HG03175 (cell line): ENCODE data around the gene PSMD4.

ENCODE experiments used
- ATAC-seq: cut with Tn5 transposase; IDR thresholded peaks from one replicate; pipeline ENCODE4 v1.9.1; 2021; ENCODE audit warnings: mild to moderate bottlenecking, moderate library complexity; ENCODE audit not compliant: unreplicated experiment

The PSMD4 gene

DNA sequence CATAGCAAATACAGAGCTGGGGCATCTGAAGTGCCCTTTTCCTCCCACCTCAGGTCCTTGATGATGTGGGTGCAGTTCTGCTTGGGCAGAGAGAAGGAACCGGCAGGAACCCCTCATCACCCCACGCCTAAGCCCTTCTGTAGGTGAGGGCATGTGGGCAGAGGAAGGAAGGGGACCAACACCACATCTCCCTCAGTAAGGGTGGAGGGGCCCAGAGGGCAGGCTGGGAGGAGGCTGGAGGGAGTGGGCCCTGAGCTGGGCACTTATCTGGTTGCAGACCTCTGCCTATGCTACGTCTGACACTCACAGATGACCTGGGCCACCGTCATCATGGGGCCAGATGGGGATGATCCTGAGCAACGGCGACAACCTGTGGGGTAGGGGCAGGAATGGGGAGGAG is 38.6 kb downstream of the PSMD4 start:
- no peak for ATAC-seq

DNA sequence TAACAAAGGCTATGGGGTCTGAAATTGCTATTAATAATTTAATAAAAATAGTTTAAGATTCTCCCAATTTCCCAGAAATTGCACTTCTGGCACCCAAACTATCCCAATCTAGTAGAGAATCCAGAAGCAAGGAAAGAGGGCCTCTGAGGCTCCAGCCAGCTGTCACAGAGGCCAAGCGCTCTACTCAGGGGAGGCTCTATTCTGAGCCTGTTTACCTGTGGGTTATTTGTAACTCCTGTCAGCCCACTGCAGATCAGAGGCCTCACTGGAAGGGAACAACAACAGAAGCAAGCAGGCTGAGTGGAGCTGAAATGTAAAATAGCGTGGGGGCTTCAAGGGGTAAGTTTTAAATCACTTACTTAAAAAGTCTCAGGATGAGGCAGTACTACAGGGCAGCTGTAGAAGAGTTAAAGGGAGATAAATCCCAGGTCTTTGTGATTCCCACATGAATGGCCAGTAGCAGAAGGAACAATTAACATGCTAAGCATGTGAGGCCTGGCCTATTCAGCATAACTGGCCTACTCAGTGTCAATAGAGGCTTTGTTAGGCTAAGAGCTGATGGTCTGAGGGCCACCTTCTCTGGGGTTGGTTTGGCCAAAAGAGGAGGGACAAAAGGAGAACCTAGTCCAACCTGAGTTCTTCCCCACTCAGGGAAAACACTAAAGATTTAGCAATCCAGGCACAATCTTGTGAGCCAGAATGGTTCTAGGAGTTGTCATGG is 40.4 kb downstream of the PSMD4 start:
- ATAC-seq, result no peak

DNA sequence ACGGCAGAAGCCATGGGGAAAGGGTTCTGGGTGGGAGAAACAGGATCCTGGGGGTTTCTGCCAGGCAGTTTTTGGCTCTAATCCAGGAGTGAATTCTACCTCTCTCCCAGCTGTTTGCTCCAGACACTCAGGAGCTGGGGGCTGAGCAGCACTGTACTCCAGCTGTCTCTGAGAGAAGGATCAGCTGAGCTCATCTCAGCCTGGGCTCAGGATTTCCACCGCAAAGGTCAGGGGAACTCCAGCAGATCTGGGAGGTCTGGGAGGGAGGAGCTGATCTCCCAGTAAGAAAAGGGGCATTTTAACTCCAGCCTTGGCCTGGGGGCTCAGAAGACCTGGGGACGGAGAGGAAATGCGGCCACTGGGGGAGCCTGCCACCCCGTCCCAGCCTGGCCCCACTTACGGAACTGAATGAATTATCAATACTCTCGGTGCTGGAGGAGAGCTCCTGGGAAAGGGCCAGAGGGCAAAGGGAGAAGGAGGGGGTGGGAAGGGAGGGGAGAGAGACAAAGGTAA is 55.3 kb downstream of the PSMD4 start:
- ATAC-seq, result no peak

DNA sequence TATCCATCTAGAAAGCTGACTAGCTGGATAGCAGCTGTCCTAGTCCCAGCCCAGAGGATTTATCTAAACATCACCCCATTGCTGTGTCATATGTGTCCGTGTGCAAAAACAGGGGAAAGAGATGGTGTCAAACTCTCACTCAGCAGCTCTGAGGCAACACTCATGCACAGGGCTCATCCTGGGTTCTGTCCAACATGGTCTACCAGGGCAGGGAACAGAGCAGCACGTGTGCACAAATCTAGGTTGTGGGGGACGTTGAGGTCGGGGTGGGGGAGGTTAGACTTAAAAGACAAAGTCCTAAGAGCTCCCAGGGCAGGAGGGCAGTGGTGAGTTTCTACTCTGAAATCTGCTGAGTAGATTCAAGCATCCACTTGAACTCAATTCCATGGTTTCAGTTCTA is 56.5 kb downstream of the PSMD4 start:
- no peak for ATAC-seq

DNA sequence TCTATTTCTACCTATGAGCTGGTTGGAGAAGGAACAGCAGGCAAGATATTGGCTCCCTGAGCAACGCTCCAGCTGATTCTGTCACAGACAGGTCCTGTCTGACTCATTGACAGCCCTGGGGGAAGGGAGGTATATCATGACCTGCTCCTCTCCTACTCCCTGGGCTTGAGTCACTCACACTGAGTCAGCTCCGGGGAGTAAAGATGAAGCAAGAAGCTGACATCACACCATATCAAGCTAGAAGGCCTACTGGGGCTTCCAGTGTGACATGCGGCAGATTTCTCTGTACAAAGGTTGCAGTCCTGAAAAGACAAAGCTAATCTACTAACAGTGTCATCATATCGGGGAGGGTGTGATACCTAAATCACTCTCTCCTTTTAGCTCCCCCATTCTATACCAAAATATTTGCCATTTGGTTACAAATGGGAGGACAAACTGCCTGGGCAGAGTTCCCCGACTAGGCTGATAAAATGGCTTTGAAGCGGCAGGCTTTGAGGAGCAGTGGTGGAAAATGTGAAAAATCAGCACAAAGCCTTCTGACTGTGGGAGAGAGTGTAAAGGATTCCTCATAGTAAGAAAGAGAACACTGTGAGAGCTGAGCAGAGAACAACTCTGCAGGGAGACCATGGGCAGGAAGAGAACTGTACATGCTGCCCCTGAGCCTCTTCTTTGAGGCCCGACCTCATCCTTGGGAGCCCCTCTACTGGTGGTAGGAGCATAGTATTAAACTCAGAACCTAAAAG is 57.2 kb downstream of the PSMD4 start:
- ATAC-seq, result no peak

DNA sequence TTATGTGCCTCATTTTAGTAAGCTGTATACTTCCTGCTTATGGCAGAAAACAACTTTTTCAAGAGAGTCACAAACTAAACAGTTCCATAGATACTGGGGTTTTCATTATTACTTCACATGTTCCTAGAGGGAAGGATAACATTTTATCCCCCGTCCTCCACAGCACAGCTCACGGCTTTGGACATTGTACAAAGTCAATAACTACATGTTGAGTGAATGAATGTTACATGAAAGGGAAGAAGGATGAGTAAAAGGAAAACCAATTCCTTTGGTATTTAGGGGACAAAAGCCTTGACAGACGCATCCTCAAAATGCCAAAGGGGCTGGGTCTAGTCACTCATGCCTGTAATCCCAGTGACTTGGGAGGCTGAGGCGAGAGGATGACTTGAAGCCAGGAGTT is 57.9 kb downstream of the PSMD4 start:
- ATAC-seq, result no peak

DNA sequence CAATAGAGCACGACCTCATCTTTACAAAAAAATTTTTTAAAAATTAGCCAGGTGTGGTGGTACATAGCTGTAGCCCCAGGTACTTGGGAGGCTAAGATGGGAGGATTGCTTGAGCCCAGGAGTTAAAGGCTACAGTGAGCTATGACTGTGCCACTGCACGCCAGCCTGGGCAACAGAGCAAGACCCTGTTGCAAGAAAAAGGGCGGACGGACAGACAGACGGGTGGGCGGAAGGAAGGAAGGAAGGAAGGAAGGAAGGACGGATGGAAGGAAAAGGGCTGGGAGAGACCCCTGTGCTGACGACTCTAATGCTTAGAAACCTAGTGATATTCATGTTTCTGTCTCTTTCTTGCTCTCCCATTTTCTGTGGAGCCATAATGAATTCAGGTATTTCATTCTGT is 58.3 kb downstream of the PSMD4 start:
- ATAC-seq, result no peak

DNA sequence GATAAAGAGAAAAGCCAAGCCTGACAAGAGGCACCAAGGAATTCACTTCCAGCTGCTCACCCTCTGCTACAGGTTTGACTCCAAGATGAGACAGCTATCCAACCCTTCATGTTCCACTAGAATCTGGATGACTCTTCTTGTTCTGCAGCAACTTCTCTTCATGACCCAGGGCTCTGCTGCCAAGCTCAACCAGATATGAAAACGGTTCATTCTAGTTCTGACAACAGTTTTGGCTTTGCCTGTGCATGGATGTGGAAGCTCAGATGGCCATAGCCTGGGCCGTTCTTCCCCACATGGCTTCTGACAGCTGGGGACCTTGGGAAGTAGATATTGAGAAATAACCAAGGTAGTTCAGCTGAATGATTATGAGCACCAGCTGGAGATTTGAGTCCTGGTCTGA is 59.0 kb downstream of the PSMD4 start:
- ATAC-seq, result no peak

DNA sequence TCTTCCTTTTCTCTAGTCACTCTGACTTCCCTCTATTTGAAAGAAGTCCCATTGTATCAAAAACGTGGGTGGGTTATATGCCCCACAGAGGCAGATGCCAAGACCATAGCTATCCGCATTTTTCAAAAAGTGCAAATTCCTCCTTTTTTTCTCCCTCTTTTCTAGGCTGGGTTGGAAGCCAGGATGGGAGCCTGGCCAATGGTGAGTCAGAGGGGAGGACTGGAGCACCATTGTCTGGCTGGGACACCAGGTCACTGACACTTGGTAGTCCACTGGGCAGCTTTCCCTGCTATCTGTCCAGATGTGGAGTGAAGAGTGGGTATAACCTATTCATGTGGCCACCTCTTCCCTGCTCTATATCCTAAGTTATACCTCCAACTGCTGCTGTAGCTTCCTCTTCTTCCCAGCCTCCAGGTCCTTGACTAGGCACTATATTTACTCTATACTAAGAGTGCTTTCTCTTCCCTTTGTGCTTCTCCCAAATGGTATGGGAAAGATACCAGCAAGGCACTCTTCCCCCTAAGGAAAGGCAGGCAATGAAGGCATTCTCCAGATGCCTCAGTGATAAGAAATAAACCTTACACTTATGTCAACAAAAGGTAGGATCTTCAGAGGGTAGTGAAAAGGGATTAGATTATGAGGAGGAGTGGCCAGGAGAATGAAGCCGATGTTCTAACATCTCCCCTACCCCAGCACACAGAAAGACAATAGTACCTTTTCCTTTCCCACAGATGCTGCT is 59.8 kb downstream of the PSMD4 start:
- no peak for ATAC-seq

DNA sequence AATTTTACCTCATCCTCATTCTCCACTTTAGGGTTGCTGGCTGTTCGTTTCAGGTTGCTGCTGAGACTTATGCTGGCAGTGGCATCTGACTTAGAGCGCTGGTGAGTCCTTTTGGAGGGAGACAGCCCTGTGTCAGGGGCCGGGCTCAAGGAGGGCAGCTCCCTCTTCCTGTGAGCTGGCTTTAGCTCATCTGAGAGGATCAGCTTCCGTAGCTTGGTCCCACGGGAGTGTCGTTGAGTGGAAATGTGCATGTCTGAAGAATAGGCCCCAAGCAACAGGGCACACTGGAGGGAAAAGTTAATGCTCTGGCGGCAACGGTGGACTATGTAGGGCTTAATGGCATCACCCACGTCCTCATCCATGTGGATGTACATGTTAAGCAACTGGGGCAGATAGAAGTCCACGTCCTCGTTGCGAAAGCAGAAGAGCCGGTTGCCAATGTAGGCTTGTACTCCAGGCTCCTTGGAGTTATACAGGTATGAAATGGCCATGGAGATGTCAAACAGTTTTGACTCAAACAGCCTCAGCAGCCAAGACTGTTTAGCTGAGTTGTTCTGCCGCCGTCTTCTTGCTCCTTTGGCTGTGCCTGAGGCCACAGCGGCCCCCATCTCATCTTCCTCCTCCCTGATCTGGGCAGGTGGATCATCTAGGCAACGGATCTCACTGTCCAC is 61.2 kb downstream of the PSMD4 start:
- no peak for ATAC-seq
